ENCODE measurements around the gene TMEM187. TPM values are rescaled to one million over a fixed set of nuclear protein-coding genes. Genes with fewer than 3 reads are reported as not detected.

TMEM187 gene
- total and polyA plus RNA-seq, 12 donors = 4.0 to 29.2 (median 12.9) TPM

- intact Hi-C loops (cut with DNase I) = no loop called here
- Histone ChIP-seq H3K36me3 (replicated peaks in 1 of 2) (peaks cover 0 to 22% of the 10 kb centered on the region in 2 donors), H3K4me3 (peak within 1 kb of the TSS in 2 of 4 donors; percentile 22 to 95), H3K27ac (peak within 1 kb of the TSS in 3 of 5 donors; percentile 26 to 86 (median 48)), H3K27me3 (no peaks in the 10 kb centered on the region), H3K4me1 (replicated peaks in 1 of 2) (peaks cover 7 to 14% of the 10 kb centered on the region in 2 donors), H3K9me3 (replicated peaks in 1 of 3) (no peaks in the 10 kb centered on the region)
- peak; percentile 58 to 79 (median 70) for DNase-seq
- TF ChIP-seq POLR2A (IDR thresholded peaks at IDR 0.05) = peak; percentile 25 to 50
- TF ChIP-seq CTCF (IDR thresholded peaks at IDR 0.05) = no peak
- WGBS, 4 donors = 0 to 22% (median 9%) methylated on average over 27 to 59 of the region's 87 CpGs; no CpG with 5 or more reads in 1 of the 4 donors
Observed at GRCh38 chrX:153934762-153935325, 37.7 kb upstream of the TMEM187 start, which contains the start of gene NAA10. NAA10 (minus strand) TSS chrX:153935037; CDS start chrX:153934904, 133 bp downstream.

- Histone ChIP-seq H3K36me3 (replicated peaks in 1 of 2) (peaks cover 0 to 17% of the 10 kb centered on the region in 2 donors), H3K9me3 (replicated peaks in 1 of 3) (no peaks in the 10 kb centered on the region), H3K4me1 (replicated peaks in 1 of 2) (peaks cover 7 to 15% of the 10 kb centered on the region in 2 donors), H3K27me3 (no peaks in the 10 kb centered on the region), H3K27ac (peak overlapping the region in 1 of 5 donors; percentile 86), H3K4me3 (peak overlapping the region in 1 of 4 donors; percentile 95)
- DNase-seq = no peak
- intact Hi-C loops (cut with DNase I) = no loop called here
- TF ChIP-seq CTCF (IDR thresholded peaks at IDR 0.05) (no peak), POLR2A (IDR thresholded peaks at IDR 0.05) (no peak)
- WGBS, 4 donors = 11 to 23% (median 17%) methylated on average over 9 to 30 of the region's 32 CpGs
Observed at GRCh38 chrX:153935326-153935851, 37.2 kb upstream of the TMEM187 start.

DNA sequence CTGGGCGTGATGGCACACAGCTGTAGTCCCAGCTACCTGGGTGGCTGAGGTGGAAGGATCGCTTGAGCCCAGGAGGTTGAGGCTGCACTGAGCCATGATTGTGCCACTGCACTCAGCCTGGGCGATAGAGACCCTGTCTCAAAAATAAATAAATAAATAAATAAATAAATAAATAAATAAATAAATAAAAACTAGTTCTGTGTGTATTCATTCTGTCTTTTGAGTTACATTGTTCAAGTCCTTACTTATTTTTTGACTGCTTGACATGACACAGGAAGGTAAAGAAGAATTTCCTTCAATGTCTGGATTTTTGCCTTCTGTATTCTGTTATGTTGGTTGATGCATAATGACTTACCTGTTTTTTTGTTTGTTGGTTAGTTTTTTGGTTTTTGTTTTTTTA, 35.5 kb upstream of the TMEM187 start:
- Histone ChIP-seq H3K27ac (no peak overlapping the region), H3K27me3 (no peaks in the 10 kb centered on the region), H3K4me3 (no peak overlapping the region), H3K9me3 (replicated peaks in 1 of 3) (no peaks in the 10 kb centered on the region), H3K36me3 (replicated peaks in 1 of 2) (peaks cover 0 to under 1% of the 10 kb centered on the region in 2 donors), H3K4me1 (replicated peaks in 1 of 2) (peaks cover 7 to 18% of the 10 kb centered on the region in 2 donors)
- intact Hi-C loops (cut with DNase I) = no loop called here
- DNase-seq = no peak
- no peak for TF ChIP-seq CTCF (IDR thresholded peaks at IDR 0.05)
- 92 to 97% (median 95%) methylated on average over 3 of the region's 3 CpGs for WGBS, 4 donors

GRCh38 chrX:153938226-153938786, 34.2 kb upstream of the TMEM187 start:
- intact Hi-C loops (cut with DNase I) = no loop called here
- no peak for TF ChIP-seq POLR2A (IDR thresholded peaks at IDR 0.05)
- TF ChIP-seq CTCF (IDR thresholded peaks at IDR 0.05) = no peak
- WGBS, 4 donors = 75 to 87% (median 83%) methylated on average over 3 to 10 of the region's 10 CpGs
- H3K36me3 ChIP-seq (replicated peaks in 1 of 2) = no peaks in the 10 kb centered on the region
- H3K4me1 ChIP-seq (replicated peaks in 1 of 2) = peaks cover 7 to 16% of the 10 kb centered on the region in 2 donors
- H3K9me3 ChIP-seq (replicated peaks in 1 of 3) = no peaks in the 10 kb centered on the region
- no peak overlapping the region for H3K4me3 ChIP-seq
- no peak overlapping the region for H3K27ac ChIP-seq
- no peaks in the 10 kb centered on the region for H3K27me3 ChIP-seq
- no peak for DNase-seq

All from adrenal gland (tissue), 12 donors.